ENCODE results near the gene STXBP5.

STXBP5 gene

DNA sequence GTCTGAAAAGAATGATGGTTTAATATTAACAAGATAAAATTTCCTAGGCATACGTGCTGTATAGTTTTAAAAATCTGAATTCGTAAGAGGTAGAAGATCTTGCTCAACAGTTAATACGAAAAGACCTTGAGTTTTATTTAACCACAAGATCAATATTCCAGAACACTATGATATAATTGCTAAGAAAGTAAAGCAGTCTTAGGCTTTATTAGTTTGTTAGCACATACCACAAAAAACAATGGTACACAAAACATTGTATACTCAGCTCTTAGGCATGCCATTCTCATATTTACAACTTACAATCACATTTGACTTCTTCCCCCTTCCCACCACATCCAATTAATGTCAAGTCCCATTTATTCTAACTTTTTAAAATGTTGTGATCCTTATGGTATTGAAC lies 24.4 kb upstream of the STXBP5 start:
- DNase-seq: no peak

DNA sequence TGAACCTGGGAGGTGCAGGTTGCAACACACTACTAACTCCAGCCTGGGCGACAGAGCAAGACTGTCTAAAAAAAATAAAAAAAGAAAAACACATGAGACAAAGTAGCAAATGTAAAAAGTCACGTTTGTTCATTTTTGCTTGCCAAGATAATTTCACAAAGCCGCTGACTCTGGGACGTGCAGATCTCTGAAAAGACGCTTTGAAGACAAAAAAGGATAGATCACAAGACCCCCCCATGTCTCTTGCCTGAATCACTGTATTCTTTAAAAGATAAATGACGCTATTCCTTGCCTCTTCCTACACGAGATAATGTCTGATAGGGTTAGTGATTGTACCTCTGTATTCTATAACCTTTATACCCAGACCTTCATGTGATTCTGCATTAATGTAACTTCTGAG lies 23.3 kb upstream of the STXBP5 start:
- DNase-seq: no peak

DNA sequence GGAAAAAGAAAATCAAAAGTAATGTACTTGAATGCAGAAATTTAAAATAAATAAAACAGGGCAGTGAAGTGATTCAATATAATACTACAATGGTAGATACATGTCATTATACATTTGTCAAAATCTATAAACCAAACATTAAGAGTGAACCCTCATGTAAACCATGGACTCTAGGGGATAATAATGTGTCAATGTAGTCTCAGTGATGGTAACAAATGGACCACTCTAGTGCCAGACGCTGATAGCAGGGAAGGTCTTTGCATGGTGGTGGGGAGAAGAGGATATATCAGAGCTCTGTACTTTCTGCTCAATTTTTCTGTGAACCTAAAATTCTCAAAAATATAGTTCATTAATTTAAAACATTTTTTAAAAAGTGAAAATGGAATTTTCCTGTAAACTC lies 19.8 kb upstream of the STXBP5 start:
- DNase-seq: no peak

DNA sequence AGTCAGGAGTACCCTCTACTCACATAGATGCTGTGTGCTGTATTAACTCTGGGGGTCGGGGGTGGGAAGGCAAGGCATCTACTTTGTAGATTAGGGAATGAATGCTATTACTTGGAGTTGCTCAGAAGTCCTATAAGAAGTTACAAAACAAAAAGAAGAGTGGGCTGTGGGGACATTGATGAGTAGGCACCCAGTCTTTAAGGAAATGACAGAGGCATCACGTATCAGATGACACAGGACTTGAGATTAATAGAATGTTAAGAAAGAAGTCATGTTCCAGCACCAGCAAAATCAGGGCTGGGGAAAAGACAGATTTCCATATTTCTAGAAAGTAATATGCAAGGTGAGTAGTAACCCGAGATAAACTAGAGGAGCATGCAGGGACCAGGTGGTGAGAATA lies 19.0 kb upstream of the STXBP5 start:
- no peak for DNase-seq

DNA sequence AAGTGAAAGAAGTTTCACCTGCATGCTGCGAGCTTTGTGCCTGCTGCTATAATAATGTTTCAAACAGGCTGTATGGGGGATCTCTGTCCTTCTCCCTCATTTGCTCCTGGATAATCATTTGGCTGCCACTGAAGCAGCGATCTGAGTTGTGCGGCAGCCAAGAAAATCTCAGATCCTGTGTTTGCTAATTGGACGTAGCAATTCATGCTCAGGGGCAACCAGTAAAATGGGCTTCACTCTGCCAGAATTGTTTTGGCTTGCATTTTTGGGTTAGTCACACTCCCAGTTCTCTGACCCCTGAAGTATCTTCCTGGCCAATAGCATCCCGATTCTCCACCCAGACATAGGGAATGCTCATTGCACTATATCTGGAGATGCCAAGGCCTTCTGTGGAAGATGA lies 13.7 kb upstream of the STXBP5 start:
- no peak for DNase-seq

DNA sequence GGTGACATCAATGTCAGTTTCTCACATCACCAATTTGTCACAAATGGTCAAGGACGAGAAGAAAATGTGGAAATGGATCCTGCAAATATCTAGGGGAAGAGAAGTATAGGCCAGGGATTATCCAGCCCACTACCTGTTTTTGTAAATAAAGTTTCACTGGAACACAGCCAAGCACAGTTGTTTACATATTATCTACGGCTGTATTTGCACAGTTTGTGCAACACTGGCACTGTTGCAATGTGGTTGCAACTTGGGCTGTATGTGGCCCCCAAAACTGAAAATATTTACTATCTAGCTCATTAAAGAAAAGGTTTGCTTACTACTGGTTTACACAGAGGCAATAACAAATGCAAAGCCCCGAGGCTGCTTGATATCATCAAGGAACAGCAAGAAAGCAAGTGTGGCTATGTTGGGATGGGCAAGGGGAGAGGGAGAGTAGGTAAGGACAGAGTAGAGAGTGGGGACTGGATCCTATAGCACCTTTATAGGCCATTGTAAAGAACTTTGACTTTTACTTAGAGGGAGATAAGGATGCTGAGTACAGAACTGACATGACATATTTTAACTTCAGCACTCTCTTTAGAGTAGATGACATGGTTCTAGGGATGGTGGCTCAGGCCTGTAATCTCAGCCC lies 11.8 kb upstream of the STXBP5 start:
- DNase-seq: no peak

DNA sequence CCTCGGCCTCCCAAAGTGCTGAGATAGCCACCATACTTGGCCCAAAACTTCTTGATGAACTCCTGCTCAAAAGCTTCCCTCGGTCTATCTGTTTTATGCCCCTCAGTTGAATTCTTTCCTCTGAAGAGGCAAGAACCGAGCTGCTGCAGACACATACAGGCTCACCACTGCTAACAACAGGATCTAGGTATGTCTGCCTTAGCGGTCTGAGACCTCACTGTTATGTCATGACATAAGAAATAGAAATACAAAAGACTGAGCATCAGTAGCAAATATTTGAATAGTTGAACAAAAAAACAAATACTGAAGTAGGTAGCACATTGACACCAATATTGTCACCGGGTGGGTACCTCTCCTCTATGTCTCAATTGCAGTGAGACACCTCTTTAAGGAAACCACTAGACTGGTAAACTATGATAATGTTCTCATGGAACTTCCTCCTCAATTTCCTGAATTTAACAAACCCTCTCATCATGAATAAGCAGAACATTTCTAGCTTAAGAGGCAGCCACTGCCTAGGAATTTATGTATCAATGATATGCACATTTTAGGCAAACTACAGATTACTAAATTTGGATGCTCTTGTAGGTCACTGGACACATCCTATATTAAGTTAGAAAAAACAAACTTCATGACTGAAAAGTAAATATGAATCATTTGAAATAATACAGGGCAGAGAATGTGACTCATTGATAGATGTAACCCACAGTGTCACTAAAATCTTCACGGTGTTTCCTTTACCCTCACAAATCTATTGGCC lies 9.4 kb upstream of the STXBP5 start:
- DNase-seq: no peak

DNA sequence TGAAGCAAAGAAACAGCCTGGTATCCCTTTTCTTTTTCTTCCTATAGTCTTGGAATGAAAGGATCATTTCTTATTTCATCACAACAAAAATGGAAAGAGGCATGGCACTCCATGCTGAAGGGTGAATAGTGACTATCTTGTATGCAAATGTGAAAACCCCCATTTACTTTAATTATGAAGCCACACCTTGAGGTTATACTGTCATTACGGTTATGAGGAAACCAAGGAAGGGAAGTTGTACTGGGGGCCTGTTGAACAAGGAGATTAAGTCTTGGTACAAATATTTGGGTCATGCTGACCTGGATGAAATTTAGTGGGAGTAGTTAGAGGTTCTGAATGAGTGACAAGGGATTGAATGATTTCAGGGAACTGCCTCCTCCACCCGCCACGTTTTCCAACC lies 8.7 kb upstream of the STXBP5 start:
- no peak for DNase-seq

DNA sequence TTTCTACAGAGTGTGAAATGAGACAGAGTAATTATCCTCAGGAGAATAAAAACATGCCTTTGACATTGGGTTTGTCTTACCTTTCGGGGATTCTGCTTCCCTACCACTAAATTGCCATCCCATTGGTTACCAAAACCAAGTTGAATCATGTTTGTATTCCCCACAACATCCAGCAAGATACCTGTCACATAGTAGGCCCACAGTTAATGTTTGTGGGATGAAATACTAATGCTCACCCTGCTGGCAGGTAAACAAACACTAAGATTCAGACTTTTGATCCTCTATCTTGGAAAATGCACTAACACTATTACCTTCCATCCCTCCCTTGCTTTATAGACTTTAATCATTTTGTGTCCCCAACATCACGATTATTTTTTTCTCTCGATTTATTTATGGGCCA lies 8.2 kb upstream of the STXBP5 start:
- DNase-seq: no peak

DNA sequence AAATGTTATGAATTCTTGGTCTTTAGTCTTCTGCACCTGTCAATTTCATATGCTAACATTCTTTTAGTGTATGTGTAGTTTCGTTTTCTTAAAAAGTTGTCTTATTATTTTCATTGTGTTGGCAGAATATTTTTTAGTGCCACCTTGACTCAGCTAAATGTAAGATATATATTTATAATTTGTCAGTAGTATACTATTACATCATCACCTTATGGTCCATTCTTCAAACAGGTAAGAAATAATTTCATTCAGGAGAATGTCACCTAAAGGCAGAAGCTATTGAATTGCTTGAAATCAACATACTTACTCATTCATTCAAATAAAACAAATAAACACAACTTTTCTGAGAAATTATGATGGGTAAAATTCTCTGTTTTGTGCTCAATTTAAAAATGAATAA lies 3.5 kb upstream of the STXBP5 start:
- DNase-seq: no peak

DNA sequence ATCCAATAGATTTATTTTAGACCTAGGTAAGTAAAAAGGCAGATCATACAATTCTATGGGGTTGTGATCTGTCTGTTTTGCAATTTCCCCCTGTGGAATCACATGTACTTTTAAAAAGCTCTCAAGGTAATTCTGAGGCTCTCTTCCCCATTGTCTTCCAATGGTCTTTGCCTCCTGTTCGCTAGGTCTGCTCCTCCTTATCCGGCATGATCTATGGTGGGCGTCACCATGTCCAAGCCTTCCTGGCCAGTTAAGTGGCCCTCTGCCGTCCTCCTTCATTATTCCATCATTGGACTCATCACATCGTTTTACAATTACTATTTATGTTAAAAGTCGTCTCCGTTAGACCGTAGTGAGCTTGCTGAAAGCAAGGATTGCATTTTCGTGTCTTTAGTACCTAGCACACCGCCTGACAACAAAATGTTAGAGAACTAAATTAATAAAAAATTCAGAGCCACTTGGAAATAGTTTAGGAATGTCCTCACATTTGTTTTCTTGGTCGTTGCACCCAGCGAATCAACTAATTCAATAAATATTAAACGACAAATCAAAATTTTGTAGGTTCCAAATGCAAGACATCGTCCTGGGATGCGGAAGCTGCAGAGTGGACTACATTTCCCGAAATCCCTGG lies 2.2 kb upstream of the STXBP5 start:
- no peak for DNase-seq

DNA sequence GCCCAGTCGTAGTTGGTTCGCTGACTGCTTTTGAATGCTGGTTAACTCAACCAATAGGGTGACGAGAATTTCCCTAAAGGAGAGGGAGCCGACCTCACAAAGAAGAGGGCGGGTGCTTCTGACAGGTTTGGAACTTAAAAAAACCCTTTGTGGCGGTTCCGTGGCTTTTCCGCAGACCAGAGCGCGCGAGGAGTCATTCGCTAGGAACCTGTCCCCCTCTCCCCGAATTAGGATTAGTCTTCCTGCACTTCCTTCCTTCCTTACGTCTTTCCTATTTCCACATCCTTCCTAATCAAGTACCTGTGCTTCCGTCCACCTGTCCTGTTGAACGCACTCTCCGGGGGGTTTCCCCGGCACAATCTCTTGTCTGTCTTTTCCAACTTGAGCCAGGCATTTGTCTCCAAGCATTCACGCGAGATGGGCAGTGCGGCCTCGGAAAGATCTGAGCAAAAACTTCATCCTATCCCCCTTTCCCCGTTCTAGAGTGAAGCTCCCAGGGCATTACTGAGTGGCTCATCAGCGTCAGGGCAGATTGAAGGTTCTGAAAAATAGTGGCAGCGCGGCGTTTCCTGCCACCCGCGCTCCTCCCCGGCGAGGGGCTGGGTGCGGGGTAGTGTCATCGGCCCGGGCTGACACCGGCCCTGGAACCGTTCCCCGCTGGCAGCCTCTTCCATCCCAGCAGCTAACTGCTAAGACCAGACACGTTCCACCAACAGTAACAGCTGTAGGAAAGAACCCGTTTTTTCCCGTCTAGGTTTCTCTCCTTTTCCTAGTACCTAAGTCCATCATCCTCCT lies 1.5 kb upstream of the STXBP5 start:
- peak; percentile 83 for DNase-seq

DNA sequence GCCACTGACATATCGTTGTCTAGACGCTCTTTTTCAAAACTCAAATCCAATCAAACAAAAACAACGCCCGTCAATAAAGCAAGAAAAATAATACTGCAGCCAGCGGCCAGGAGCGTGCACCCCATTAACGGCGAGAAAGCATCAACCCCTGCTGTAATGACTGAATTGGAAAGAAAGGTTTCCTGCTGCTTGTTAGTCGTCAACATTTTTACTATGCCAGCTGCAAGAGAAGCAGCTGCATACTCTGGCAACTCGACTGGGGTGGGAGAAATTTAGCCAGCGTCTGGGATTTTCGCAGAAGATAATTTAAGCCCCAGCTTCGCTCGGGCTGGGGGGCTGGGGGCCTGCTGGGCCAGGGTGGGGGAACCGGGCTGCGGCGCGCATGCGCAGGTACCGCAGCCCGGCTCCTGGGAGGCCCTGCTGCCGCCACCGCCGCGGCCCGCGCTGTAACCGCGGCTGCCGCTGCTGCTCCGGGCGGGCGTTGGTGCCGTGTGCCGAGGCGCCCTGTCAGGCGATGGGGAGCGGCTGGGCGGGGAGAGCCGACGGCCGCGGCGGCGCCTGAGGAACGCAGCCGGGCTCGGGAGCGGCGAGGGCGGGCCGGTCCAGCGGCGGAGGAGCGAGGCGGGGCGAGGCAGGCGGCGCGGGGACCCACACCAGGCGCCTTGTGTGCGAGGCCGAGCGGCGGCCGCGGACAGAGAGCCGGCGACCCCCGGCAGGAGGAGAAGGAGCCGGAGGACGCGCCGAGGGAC lies 732 bp upstream of the STXBP5 start:
- DNase-seq: peak; percentile 60

DNA sequence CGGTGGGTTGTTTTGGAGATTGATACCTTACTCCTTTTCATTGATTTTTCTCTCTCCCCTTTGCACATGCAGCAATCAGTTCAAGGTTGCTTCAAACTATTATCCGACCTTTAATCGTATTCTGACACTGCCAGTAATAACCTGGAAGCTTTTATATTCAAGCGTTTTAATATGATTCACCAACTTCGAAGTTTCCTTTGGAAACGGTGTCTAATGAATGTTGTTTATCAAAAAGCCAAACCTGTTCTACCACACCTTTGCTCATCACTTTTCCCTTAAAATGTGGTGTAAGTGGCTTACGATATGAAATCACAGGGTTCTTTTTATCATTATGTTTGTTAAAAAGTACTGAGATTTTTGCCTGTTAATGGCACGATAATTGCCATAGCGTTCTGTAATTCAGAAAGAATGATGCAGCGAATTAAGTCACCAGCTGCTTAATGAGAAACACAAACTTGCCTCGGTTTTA lies 660 bp downstream of the STXBP5 start:
- no peak for DNase-seq

DNA sequence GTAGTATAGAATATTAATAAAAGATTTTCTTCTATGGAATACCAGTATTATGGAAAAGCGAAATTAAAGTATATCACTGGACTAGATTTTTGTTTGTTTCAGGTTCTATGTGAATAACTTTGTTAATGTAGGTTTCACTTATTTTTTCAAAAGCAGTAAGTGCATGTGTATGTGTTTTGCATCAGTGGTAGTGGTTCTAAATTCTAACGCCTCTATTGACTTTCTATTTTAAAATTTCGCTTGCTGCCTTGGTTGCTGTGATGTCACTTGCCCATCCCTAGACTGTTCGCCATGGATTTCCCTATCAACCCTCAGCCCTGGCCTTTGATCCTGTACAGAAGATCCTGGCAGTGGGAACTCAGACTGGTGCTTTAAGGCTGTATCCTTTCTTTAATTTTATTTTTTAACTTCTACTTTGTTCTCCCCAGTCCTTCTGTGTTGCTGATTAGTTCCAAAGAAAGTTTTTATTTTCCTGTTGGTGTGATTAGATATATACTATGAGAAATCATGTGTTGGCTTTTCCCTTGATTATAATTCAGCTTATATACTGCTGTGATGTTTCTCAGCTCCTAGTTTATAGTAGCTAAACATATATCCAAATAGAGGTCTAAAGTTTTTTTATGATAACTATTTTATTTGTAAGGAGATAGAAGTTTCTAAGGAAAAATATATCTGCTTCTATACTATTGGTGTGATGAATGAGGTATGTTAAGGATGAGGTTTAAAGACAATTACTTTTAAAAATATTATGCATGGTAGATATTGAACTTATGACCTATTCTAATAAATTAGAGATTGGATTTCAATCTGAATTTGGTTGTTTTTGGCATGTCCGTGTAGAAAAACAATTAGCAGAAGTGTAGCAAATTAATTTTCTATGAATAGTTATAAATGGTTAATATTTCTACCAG lies 1.7 kb downstream of the STXBP5 start:
- no peak for DNase-seq

DNA sequence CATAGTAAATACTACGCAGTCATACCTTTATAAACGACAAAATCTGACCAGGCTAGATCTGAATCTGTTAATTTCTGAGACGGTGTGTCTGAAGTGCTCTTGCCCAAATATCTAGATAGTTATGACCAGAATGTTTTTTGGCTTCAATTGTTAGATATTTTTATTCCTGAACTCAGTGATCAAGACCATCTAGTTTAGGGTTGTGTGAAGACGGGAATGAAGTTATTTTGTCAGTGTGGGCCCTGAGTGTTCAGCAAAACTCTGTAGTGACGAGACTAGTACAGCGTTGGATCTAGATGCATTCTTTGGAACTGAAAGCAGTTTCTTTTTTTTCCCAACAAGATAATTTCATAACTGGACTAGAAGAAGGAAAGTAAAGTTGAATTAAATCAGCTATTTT lies 3.1 kb downstream of the STXBP5 start:
- DNase-seq: no peak

DNA sequence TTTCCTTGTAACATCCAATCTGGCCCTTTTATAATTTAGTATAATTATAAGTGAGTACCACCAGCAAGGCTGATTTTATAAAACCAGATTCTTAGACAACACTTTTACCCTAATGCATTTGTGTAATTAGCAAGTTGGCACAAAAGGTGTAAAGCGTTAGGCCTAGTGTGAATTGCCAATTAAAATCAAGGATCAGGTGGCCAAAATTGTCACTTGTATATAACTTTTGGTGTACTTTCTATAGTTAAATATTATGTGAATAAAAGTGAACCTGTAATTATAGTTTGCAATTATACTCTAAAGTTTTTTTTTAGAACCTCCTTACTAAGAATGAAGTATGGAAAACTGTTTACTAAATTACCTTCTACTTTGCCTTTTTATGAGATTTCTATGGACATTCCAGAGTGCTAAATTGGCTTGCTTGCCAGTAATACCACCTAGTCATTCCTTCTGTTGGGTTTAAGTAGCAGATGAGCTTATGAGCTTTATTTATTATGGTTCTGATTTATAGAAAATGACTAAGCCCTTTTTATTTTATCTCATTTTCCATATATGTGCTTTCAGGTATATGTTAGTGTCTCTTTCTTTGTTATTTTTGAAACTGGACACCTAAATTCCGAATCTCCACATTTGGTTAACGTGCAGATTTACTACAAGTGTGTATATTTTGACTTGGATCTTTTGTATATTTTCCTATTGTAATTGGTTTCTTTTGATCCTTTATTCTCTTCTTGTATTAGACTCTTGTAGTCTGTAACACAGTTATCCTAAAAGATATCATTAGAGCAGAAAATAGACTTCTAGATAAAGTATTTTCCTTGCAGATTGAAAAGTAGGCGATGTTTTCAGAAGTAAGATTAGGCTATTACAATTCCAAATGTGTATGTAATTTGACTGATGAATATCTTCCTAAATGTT lies 3.9 kb downstream of the STXBP5 start:
- DNase-seq: no peak

DNA sequence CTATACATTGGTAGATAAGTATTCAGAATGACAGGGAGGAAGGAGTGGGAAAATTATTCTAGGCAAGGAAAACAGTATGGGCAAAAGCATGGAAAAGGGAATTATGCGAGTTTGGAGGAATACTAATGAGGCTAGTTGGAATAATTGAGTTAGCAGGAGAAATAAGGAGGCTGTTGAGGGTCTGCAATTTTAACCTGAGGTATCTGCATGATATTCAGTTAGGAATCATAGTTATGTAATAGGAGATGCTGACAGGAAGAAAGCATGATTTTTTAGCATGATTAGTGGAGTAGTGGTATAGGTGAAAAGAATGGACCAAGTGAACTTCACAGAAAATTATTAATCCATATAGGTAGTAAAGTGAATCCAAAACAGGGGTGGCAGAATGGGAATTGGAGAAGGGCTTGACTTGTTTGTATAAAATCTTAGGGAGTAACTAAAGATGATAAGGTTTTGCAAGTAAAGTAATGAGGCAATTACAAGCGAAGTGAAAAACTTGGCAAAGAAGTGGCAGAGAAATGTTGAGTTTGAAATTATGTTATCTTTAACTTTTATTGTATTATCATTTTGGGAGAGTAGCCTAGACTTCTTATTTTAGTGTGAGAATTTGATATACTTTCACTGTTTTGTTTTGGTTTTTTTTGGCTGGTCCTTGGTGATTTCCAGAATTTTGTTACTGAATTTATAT lies 5.7 kb downstream of the STXBP5 start:
- DNase-seq: no peak

DNA sequence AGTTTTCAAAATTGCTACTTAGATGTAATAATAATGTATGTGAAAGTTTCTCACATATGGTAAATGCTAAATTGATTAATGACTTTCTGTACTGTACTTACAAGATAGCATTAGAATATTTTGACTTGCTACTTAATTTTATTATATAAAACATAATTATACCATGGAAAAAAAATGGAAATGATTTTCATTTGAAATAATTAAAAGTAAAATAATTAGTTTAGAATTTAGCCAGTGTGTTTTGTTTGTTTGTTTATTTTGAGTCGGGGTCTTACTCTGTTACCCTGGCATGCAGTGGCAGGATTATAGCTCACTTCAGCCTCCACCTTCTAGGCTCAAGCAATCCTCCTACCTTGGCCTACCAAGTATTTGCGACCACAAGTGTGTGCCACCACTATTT lies 7.1 kb downstream of the STXBP5 start:
- DNase-seq: no peak

DNA sequence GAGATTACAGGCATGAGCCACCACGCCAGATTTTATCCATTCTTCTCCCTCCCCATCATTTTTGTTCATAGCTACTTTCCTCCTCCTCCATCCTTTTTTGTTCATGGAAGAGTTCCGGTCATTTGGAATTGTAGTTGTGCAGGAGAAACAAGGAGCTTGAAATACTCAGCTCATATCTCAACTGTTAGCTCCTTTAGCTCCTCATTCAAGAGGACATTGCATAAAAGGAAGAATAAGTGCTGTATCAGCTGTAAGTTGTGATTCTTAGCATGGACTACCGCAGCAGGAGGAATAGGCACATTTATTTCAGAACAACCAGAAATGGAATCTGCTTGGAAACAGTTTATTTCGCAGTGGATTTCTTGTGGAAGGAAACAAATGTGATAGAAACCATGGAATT lies 7.6 kb downstream of the STXBP5 start:
- no peak for DNase-seq
